NCI-H345 treated with DMSO at 0.1 percent for 48 hours (cell line): ENCODE results near the gene ALDH18A1.

Source experiments
- DNase-seq: peaks from one replicate; lab custom pipeline; 2025; ENCODE audit not compliant: unreplicated experiment; lab: John Stamatoyannopoulos, UW

Gene ALDH18A1

DNA sequence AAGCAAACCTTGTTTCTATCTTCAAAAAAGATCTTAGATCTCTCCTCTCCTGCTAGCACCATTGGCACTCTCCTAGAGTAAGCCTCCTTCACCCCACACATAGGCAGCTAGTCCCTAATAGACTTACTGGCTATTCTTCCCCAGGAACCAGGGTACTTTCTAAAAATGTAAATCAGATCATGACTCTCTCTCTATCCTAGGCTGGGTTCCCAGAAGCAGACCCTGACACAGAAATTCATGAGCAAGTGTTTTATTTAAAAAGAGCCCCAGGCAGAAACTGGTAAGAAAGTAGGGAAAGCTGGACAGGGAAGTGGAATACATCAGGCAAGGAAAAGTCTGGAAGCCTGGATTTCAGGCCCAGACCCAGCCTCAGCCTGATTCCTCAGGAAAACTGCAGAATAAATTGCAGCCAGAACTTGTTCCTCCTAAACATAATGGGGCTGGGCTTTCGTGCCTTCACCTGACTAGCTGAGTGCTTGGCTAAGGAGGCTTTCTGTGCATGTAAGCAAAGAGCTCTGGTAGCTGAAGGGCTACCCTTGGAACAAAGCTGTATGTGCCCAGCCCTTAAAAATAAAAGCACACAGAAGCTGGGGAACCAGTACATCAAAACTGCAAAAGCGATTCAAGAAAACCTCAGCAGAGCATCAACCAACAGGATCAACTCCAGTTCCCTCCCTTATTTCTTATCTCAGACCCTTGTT is 76.5 kb downstream of the ALDH18A1 start:
- no peak for DNase-seq

DNA sequence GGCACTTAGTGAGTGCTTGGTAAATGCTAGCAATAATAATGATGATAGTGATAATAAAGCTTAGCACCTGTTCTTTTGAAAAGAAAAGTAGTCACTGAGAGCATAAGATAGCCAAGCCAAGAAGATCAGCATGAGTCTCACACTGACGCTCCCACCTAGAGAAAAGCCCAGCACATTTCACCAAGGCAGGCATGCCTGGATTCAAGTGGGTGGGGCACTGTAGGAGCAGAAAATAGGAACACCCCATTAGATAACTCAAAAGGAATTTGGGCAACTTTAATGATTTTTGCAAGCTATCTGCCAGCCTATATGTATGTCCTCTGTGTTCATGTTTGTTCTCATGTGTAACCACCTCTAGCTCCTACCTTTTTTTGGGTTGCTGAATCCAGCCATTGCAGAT is 77.2 kb downstream of the ALDH18A1 start:
- no peak for DNase-seq

DNA sequence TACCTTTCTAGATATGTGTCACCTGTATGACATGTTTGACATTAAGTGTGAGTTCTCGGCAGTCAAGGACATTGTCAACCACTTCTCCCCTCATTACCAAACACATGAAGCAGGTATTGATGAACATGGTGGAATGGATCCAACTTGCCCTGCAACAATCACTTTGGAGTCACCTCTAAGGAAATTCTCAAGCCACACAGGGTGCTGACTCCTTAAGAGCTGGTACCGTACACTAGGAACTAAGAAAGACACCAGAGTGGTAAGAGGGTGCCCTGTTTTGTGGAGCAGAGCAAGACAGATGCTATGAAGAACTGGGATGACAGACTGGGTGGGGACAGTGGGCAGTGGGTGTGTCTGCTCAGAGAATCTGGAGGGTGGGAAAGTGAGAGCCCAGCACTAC is 77.9 kb downstream of the ALDH18A1 start:
- DNase-seq: no peak

DNA sequence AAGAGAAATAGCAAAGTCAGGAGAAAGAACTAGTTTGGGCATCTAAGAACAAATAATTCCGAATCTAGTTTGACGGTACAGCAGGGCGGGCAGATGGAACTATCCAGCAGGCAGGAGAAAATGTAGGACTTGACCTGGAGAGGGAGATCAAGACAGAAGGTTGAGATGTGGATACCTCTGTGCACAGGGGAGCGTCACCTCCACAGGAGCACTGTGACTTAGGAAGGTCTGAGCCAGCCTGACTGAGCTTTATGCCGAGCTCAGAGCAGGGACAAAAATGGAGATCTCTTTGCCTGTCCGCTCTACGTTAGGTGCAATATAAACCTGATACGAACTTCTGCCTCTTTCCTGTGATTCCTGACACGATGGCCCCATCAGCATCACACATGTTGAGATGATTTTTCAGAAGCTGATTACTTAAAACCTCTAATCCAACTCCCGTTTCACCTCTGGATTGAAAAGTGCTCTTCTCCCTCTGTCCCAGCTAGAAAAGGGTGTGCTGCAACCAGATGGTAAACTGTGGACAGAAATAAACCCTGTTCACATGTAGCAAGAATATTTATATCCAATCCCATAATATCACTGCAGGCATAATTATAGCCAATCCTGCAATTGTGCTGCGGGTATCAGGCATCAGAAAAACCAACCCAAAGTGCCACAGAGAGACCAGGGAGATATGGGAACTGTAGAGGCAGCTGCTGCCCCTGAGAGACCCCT is 81.7 kb downstream of the ALDH18A1 start:
- DNase-seq: no peak

DNA sequence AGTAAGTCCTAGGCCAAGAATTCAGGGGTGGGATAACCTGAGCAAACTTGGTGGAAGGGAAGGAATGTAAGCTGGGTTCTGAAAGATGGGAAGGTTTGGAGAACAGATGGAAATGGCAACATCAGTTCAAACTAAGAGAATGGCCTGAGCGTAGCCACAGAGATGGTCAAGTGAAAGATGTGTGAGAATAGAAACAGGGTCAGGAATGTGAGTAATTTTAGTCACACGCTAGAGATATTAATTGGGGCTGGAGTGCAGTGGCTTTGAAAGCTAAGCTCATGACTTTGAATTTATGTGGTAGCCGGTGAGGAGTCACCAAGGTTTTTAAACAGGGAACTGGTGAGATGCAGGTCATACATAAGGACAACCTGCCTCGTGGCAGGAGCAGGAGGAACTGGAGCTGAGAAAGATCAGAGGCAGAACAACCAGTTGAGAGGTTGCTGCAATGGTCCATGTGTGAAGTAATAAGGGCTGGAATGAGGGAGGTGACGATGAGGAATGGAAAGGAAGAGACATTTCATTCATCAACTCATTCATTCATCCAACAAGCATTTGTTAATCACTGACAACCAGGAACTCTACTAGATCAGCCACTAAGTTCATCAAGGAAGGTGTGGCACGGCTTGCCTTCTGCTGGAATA is 82.4 kb downstream of the ALDH18A1 start:
- DNase-seq: no peak

DNA sequence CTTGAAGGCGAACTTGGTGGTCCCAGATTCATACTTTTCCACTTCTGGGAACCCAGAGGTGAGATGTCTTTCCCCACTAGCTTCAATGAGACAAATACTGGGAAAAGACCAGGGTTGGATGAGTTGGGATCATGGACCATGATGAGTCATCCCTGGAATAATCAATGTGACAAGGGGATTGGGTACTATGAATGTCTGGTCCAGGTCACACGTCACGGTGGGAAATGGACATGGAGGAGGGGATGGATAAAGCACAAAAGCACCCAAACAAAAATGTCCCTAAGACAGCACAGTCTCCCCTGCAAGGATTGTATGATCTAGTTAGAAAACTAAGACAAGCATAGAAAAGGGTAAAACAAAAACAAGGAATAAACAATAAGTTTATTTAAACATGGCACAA is 83.0 kb downstream of the ALDH18A1 start:
- no peak for DNase-seq

DNA sequence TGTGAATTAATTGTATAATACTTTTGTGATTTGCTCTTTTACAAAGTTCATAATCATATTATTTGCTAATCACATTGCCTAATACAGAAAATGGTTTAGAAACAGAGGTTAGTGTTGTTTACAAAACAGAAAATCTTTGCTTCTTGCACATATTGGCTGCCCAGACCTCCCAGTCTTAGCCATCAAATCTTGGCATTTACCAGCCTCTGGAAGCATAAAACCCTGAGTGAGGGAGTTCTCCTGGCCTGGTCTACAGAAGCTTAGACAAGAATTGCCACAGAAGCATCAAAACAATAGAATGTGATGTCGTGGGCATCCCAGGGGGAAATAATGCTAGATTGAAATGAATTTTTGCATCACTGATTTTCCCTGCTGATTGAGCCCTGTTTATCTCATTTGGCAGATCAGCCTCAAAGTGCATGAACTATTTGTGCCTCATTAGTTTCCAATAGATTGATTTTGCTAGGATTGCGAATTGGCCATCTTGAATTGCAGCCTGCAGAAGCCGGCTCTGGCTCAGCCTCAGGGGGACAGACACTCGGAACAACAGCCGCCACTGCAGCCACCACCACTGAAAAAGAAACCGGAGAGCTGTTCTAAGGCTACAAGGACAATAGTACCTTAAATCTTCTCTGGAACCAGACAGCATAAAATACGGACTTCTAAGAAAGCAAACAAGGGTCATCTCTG is 84.2 kb downstream of the ALDH18A1 start:
- no peak for DNase-seq

DNA sequence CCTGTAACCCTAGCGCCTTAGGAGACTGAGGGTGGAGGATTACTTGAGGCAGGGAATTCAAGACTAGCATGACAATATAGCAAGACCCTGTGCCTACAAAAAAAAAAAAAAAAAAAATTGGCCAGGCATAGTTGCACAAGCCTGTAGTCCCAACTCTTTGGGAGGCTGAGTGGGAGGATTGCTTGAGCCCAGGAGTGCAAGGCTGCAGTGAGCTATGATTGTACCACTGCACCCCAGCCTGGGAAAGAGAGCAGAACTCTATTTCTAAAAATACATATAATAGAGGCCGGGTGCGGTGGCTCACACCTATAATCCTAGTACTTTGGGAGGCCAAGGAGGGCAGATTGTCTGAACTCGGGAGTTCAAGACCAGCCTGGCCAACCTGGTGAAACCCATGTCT is 85.1 kb downstream of the ALDH18A1 start:
- no peak for DNase-seq

DNA sequence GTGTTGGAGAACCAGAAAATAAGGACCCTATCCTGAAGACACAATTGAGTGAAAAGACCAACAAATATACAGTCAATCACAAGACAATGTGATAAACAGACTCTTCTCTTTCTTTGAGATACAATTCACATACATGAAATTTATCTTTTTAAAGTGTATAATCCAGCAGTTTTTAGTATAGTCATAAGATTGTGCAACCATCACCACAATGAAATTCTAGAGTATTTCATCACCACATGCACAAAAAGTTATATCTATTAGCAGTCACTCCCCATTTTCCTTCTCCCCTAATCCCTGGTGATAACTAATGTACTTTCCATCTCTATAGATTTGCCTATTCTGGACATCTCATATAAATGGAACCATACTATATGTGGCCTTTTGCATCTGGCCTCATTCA is 87.1 kb downstream of the ALDH18A1 start:
- no peak for DNase-seq

DNA sequence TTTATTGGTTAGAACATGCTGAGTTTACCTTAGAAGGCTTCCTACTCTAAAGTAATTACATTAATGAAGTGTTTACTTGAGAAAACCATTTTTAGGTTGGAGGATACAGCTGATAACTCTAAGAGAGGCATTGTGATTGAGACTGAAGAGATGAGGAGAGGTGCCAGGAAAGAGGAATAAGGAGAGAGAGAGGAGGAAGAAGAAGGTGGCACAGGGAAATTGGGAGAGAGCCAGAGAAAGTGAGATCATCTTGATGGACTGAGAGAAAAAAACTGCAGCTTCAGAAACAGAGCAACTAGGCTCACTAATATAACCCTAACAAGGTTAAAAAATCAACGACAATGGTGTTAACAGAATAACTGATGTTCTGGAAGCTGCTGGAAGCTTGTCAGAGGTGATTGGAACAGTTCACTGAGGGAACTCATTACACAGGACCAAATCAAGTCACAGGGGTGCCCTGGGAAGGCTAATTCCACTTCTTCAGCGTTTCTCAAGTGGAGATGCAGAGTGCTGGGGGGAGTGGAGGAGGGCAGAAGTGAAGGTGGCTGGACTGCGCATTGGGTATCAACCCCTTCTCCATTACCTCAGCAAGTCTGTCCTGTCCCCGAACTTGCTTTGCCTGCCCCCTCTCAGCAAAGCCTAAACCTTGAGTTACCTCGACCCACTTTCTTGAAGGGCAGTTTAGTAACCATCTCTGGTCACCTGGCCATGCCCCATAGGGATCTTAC is 88.4 kb downstream of the ALDH18A1 start:
- no peak for DNase-seq

DNA sequence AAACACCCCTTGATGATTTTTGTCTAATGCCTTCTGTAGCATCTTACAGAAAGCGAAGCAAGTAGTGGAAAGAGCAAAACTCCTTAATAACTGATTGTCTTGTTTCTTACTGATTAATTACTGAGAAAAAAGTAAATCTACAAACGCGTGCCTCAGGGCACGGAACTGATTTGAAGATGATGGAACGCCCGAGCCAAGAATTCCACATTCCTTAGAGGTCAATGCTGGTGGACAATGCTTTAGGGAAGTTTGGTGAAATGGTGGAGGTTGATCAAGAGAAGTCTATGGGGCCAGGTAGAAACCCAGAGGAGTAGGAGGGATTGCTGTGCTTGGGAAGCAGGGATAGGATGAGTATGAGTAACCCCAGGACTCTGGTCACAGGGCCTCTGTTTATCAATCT is 90.4 kb downstream of the ALDH18A1 start:
- DNase-seq: no peak

DNA sequence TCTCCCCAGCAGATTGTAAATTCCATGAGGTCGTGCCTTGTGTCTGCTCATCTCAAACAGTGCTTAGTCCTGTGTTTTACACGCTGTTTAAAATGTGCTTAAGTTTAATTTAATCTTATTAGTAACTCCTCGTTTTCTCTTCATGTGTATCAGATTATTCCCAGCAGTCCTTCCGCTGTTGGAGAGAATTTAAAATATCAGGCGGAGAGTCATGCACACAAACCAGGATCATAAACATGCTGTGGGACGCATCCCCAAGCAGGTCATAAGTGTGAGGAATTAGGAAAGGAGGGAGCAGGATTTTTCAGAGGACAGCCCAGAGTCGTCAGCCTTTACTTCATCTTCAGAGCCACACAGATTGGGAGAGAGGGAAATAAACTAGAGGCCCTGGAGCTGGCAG is 91.2 kb downstream of the ALDH18A1 start:
- DNase-seq: no peak

DNA sequence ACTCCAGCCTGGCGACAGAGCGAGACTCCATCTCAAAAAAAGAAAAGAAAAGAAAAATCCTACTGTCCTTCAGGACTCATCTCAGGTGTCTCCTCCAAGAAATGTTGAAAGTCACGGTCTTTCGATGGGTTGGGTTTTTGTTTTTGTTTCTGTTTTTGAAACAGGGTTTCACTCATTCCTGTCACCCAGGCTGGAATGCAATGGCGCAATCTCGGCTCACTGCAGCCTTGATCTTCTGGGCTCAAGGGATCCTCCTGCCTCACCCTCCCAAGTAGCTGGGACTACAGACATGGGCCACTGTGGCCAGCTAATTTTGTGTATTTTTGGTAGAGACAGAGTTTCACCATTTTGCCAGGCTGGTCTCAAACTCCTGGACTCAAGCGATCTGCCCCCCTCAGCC is 92.2 kb downstream of the ALDH18A1 start:
- DNase-seq: no peak

DNA sequence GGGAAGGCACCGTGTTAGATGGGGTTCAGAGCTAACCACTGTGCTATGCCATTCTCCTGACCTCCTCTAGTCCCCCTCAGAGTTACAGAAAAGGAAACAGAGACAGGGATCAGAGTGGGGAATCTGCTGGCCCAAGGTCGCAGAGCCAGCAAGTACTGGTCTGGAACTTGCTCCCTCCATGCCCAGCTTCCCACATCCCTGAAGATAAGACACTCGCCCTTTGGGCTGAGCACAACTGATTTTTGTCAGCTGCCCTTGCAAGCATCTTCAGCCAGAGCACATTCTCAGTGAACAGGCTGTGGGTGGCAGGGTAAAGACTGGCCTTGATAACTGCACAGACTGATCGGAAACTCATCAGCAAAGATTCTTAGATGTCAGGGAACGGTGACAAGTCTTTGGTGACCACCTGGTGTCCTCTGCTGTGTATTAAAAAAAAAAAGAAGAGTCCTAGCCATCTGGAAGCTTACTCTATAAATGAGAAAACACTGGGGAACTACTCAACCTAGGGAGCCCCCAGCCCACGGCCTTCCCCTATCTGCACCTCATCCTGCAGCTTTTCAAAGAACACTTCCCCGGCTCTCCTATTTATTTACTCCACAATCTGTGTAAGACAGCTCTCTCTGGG is 94.1 kb downstream of the ALDH18A1 start:
- DNase-seq: no peak

DNA sequence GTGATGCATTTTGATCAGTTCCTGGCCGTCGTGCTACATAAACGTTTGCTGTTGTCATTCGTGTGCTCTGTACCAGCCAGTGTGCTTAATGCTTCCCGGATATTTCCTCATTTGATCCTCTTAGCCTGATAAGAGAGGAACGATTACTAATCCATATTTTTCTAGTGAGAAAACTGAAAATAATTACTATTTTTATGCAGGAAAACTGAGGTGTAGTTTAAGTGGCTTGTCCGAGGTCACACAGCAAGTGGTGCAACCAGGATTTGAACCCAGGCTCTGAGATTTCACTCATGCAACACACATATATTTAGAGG is 94.7 kb downstream of the ALDH18A1 start:
- DNase-seq: no peak

DNA sequence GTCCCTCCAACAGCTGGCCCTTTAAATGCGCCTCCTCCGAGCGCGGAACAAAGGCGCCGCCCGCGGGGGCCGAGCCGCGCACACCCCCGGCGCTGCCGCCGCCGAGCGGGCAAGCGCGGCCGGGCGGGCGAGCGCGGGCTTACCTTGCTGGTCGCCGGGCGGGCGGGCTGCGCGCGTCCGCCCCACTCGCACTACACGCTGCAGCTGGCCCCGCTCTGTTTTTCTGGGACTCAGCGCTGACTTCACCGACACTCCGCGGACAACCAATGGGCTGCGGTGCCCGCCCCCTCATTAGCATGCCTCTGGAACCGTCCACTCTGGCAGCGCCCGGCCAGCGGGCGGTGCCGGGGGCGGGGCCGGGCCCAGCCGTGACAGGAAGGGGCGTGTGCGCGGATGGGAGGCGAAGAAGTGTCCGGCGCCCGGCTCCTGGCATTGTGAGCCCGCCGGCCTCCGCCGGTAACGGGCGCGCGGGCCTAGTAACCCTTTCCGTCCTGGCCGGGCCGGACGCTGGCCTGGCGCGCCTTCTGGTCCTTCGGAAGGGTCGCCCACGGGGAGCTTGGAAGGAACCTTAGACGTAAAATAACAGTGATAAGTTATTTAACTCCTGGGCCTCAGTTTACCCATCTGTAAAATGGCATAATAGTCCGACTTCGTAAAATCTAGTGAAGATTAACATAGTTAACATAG is 95.2 kb downstream of the ALDH18A1 start, which contains the start of gene SORBS1:
TSS of gene SORBS1 (minus strand) at position 195 of the 687 bp plus-strand sequence. CDS start 120,236 bp downstream, outside the sequence.
- DNase-seq: peak; percentile 75

DNA sequence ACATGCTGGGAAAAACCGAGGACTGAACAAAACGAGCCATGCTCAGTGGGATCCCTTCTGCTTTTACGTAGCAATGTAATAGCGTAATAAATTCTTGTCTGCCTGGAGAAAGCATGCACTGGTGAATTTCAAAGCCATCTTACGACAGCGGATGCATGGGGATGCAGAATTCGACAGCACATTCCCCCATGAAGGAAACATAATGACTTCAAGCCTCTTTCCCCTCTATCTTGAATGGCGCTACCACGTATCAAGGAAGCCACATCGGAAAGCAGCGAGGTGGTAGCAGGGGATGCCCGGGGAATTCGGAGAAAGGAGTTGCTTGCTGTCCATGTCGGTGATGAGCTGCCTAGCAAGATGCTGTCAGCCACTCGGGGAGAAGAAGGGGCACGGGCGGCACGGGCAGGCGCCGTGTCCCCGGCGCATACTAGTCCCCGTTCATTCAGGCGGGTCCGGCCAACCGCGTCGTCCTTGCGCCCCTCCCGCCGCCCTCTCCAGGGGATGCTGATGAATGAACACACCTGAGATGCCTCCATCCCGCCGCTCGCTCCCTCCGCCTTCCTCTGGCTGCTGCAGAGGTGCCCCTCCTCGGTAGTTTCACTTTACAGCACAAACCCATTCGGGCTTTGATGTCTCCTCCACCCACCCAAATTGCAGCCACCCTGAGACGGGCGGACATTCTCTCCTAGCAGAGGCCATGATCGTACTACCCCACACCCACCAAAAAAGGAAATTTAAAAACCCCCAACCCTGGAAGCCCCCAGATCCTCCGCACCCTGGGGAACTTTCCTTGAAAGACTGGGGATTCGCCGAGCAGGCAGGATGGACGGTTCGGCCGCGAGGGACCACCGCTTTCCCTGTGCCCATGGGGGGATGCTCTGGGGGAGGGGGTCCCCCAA is 96.0 kb downstream of the ALDH18A1 start:
- peak; percentile 53 for DNase-seq

DNA sequence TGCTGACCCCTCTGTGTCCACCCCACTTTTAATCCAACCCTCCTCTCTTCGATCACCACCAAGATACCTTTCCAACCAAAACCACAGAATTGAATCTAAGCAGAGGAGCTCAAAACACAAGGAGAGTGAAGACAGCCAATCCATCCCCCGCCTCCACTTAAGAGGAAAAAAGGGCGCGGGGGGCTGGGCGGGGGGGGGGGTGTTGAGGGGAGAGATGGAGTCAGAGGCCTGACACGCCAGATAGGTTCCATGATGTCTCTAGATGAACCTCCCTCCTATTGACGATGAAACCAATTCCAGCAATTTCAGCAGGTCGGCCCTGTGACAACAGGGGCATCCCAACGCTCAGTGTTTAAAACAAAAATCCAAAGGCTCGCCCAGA is 96.6 kb downstream of the ALDH18A1 start:
- DNase-seq: no peak

DNA sequence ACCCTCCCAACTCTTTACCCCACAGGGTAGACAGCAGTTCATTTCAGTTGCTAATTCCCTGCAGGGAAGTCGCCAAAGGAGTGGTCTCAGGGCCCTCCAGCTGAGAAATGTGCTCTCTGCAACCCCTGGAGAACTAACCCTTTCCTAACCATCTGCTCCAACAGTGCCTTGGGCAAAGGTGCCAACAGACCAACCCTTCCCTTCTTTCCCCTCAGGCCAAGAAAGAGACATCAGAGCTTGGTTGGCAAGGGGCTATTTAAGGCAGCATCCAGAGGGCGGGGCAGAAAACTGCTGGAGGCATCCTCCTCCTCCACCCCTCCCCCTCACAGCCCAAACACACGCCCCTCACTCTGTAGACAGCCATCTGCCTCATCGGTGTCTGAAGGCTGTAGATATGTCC is 97.0 kb downstream of the ALDH18A1 start:
- DNase-seq: no peak
